ENCODE results near the gene SUPT3H. TPM values are rescaled to one million over a fixed set of nuclear protein-coding genes. Genes with fewer than 3 reads are reported as not detected.
A peak's percentile ranks its signal among the peaks of the same experiment; 100 is the strongest.

The SUPT3H gene
- total and polyA plus RNA-seq, 2 of the 13 experiments (the other 11 are each of a cell fraction or from before 2014, with no cell fraction given), result 11.9 to 36.1 TPM

- no peak for TF ChIP-seq ZNF781 (CRISPR knock-in tag; IDR thresholded peaks at IDR 0.05; ENCODE audit: borderline replicate concordance, not compliant biosample characterization)
- TF ChIP-seq SPEN (CRISPR knock-in tag; IDR thresholded peaks at IDR 0.05; ENCODE audit: low read depth), result no peak
- TF ChIP-seq ATF7 (IDR thresholded peaks at IDR 0.05), result peak; percentile 77
- TF ChIP-seq ATF7 (CRISPR knock-in tag; IDR thresholded peaks at IDR 0.05), result no peak
- no peak for TF ChIP-seq FOXA1 (IDR thresholded peaks at IDR 0.05)
- TF ChIP-seq FOXA1 (CRISPR knock-in tag; IDR thresholded peaks at IDR 0.05), result no peak
- no peak for TF ChIP-seq TRIM24 (CRISPR knock-in tag; IDR thresholded peaks at IDR 0.05)
- no peak for TF ChIP-seq HINFP (CRISPR knock-in tag; IDR thresholded peaks at IDR 0.05; ENCODE audit: low read depth)
- TF ChIP-seq CCDC6 (CRISPR knock-in tag; IDR thresholded peaks at IDR 0.05), result 0 out of 2 replicates have a peak, but pooled peaks have one; percentile 8
- no peak for TF ChIP-seq MXD4 (CRISPR knock-in tag; IDR thresholded peaks at IDR 0.05)
- TF ChIP-seq ZNF367 (CRISPR knock-in tag; IDR thresholded peaks at IDR 0.05; ENCODE audit: borderline replicate concordance), result no peak
Observed at GRCh38 chr6:44805238-44805846, 572.4 kb downstream of the SUPT3H start (continued).

GRCh38 chr6:44804546-44805159 lies 573.1 kb downstream of the SUPT3H start:
- in situ Hi-C loops (cut with HindIII; ENCODE audit: extremely low pct_ligation_motif_present, low pct_unique_long_range_greater_than_20kb), result no loop called here
- FAIRE-seq, result peak; percentile 32
- WGBS (ENCODE audit: low lambda C conversion rate), result 35% methylated on average over 4 of the region's 4 CpGs
- Histone ChIP-seq H3K27me3 (ENCODE audit: control insufficient read depth in 1 of 2, insufficient read depth in 2 of 2, low read length in 2 of 2) (peaks cover 0 to 11% of the 10 kb centered on the region in 2 experiments; a peak in 2 of 5 replicates), H3K4me2 (ENCODE audit: low read depth, low read length) (0 out of 2 replicates have a peak overlapping the region, but pooled peaks have one; percentile 9), H3K4me3 (replicated peaks in 1 of 3; ENCODE audit: insufficient read depth in 1 of 3, low read depth in 2 of 3, low read length in 3 of 3) (no peak overlapping the region), H3K9me3 (ENCODE audit: low read length) (no peaks in the 10 kb centered on the region), H3K4me1 (ENCODE audit: insufficient read depth, low read length) (peaks cover 15% of the 10 kb centered on the region), H2AFZ (ENCODE audit: low read length) (no peak overlapping the region), H3K9ac (ENCODE audit: insufficient read depth, low read depth, low read length) (no peak overlapping the region), H4K20me1 (ENCODE audit: insufficient read depth, low read length) (no peaks in the 10 kb centered on the region), H3K27ac (ENCODE audit: extremely low read length, insufficient read depth, low read length) (no peak overlapping the region), H3K36me3 (replicated peaks in 1 of 2; ENCODE audit: control insufficient read depth in 1 of 2, insufficient read depth in 2 of 2, low read length in 2 of 2) (no peaks in the 10 kb centered on the region), H3K79me2 (ENCODE audit: insufficient read depth, low read length) (no peaks in the 10 kb centered on the region)
- intact Hi-C loops (cut with micrococcal nuclease; ENCODE audit: unreplicated experiment), result no loop called here
- POLR2A ChIA-PET, result no interaction called here
- ATAC-seq, result peak; percentile 74
- CTCF ChIA-PET (ENCODE audit: low intra/inter-chr PET ratio, low total read pairs), result no interaction called here
- no TSS peak for BruUV-seq (replicated peaks)
- peak; percentile 31 for DNase-seq (ENCODE audit: low spot score)
- no peak for TF ChIP-seq SOX6 (IDR thresholded peaks at IDR 0.05)
- TF ChIP-seq SOX6 (CRISPR knock-in tag; IDR thresholded peaks at IDR 0.05), result no peak
- peak; percentile 58; the same call in 1 of the 2 replicates for TF ChIP-seq HNF4G (IDR thresholded peaks at IDR 0.05; ENCODE audit: borderline replicate concordance, low read depth, low read length)
- no peak for TF ChIP-seq HNF4G (CRISPR knock-in tag; IDR thresholded peaks at IDR 0.05; ENCODE audit: borderline replicate concordance, low read depth)
- TF ChIP-seq ZNF776 (CRISPR knock-in tag; IDR thresholded peaks at IDR 0.05), result no peak
- TF ChIP-seq RCOR2 (CRISPR knock-in tag; IDR thresholded peaks at IDR 0.05), result no peak
- no peak for TF ChIP-seq ZNF746 (CRISPR knock-in tag; IDR thresholded peaks at IDR 0.05)
- TF ChIP-seq PPARG (CRISPR knock-in tag; conservative IDR thresholded peaks at IDR 0.05), result no peak
- TF ChIP-seq ZNF335 (CRISPR knock-in tag; IDR thresholded peaks at IDR 0.05), result no peak
- TF ChIP-seq MXD4 (CRISPR knock-in tag; IDR thresholded peaks at IDR 0.05), result no peak
- TF ChIP-seq ZNF790 (CRISPR knock-in tag; IDR thresholded peaks at IDR 0.05; ENCODE audit: borderline replicate concordance), result no peak
- no peak for TF ChIP-seq PRMT3 (CRISPR knock-in tag; IDR thresholded peaks at IDR 0.05; ENCODE audit: borderline replicate concordance, low read depth)
- no peak for TF ChIP-seq ERF (CRISPR knock-in tag; IDR thresholded peaks at IDR 0.05)
- TF ChIP-seq TOPORS (CRISPR knock-in tag; IDR thresholded peaks at IDR 0.05), result no peak
- peak; percentile 87 for TF ChIP-seq HNF4A (CRISPR knock-in tag; IDR thresholded peaks at IDR 0.05)
- TF ChIP-seq HNRNPL (IDR thresholded peaks at IDR 0.05; ENCODE audit: low read depth, low read length), result no peak

Measured in HepG2 (cell line).